BLaER1 (cell line): ENCODE measurements around the gene EYA3.

Source experiments
- H3K27ac ChIP-seq: shearing (Covaris generic); formaldehyde crosslinking; 2 replicates; pipeline ENCODE4 v1.8.1; 2022
- H3K27me3 ChIP-seq: shearing (Covaris generic); formaldehyde crosslinking; 2 replicates; pipeline ENCODE4 v1.8.1; 2022
- H3K36me3 ChIP-seq: shearing (Covaris generic); formaldehyde crosslinking; 2 replicates; pipeline ENCODE4 v1.8.1; 2022
- H3K4me1 ChIP-seq: shearing (Covaris generic); formaldehyde crosslinking; 2 replicates; pipeline ENCODE4 v1.8.1; 2022
- H3K4me2 ChIP-seq: shearing (Covaris generic); formaldehyde crosslinking; 2 replicates; pipeline ENCODE4 v1.8.1; 2022
- H3K4me3 ChIP-seq: shearing (Covaris generic); formaldehyde crosslinking; 2 replicates; pipeline ENCODE4 v1.8.1; 2022
- H3K9ac ChIP-seq: shearing (Covaris generic); formaldehyde crosslinking; 2 replicates; pipeline ENCODE4 v1.8.1; 2022
- H3K9me3 ChIP-seq: shearing (Covaris generic); formaldehyde crosslinking; 2 replicates; pipeline ENCODE4 v1.8.1; 2022
- H4K20me1 ChIP-seq: shearing (Covaris generic); formaldehyde crosslinking; 2 replicates; pipeline ENCODE4 v1.8.1; 2022
- Cebpa-rat ChIP-seq: shearing (Covaris generic); IDR thresholded peaks from 2 replicates; pipeline ENCODE4 v1.8.1; 2022

The EYA3 gene

DNA sequence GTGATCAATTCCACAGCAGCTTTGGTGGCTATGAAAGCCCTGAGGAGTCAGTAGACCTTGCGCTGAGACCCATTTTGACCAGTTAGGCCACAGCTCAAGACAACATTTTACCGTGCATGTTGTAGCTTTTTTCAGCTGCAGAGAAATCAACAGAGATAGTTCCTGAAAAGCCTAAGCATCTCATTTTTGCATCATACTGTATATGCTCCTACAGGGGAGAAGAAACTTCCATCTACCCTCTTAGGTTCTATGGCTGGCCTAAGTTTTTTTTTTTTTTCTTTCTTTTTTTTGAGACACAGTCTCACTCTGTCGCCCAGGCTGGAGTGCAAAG, 24.8 kb upstream of the EYA3 start:
- Histone ChIP-seq H3K4me3 (no peak overlapping the region), H3K4me2 (no peak overlapping the region), H3K9ac (no peak overlapping the region), H3K9me3 (no peaks in the 10 kb centered on the region), H3K27me3 (no peaks in the 10 kb centered on the region), H3K27ac (no peak overlapping the region), H4K20me1 (no peaks in the 10 kb centered on the region), H3K4me1 (peaks cover 9% of the 10 kb centered on the region; the same call in 1 of the 2 replicates), H3K36me3 (no peaks in the 10 kb centered on the region)
- TF ChIP-seq Cebpa-rat: no peak

DNA sequence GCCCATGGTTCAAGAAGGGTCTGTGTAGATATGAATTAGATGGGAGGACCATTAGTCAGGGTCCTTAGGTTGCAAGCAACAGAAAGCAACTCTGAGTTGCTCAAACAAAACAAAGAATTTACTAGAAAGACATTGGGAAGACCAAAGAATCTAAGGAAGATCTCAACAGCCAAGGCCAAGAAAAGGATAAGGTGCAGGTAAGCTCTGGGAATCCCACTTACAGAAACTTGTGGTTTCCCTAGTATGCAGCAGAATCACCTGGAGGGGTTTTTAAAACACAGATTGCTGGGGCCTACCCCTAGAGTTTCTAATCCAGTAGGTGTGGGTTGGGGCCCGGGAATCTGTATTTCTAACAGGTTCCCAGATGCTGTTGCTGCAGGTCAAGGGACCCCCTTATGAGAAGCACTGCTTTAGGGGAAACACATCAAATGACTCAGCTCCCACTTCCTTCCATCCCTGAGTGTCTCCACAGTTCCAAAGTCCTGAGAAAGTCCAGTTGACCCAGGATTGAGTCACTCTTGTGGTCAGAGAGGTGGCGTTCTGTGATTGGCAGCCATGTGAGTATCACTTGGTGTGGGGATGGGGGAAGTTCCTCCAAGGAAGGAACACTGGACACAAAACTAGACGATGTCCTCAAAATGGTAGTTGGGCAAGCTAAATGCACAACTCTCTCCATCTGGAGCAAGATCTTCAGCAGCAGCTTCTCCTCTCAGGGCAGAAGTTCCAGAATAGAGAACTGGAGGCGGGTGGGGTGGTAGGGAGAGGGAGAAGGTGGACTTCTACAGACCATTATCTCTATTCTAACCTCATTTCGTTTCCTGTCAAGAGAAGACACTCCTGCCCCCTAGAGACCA, 24.2 kb upstream of the EYA3 start:
- Histone ChIP-seq H4K20me1 (no peaks in the 10 kb centered on the region), H3K9me3 (no peaks in the 10 kb centered on the region), H3K27ac (no peak overlapping the region), H3K27me3 (no peaks in the 10 kb centered on the region), H3K9ac (no peak overlapping the region), H3K4me1 (peaks cover 9% of the 10 kb centered on the region; the same call in 1 of the 2 replicates), H3K36me3 (no peaks in the 10 kb centered on the region), H3K4me2 (no peak overlapping the region), H3K4me3 (no peak overlapping the region)
- TF ChIP-seq Cebpa-rat: no peak

DNA sequence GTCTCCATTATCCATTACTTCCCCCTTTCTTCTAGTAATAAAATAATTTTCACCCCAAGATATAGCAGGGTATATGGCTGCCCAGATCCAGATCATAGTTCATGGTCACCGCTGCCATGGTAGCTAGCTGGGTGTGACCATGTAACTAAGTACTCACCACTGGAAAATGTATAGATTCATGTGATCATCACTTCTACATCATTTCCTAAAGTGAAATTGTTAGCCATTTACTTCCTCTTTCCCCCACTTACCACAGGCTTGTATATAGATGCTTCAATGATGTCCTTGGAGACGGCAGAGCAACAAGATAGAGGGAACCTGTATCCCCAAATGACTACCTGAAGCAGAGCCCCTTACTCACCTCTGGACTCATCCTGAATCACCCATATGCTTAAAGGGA, 22.7 kb upstream of the EYA3 start:
- no peaks in the 10 kb centered on the region for H3K36me3 ChIP-seq
- no peaks in the 10 kb centered on the region for H3K9me3 ChIP-seq
- no peak overlapping the region for H3K9ac ChIP-seq
- H3K27me3 ChIP-seq: no peaks in the 10 kb centered on the region
- no peak overlapping the region; the same call in 1 of the 2 replicates for H3K4me2 ChIP-seq
- no peaks in the 10 kb centered on the region for H4K20me1 ChIP-seq
- no peak overlapping the region for H3K4me3 ChIP-seq
- no peak overlapping the region for H3K27ac ChIP-seq
- peaks cover 9% of the 10 kb centered on the region; the same call in 1 of the 2 replicates for H3K4me1 ChIP-seq
- no peak for TF ChIP-seq Cebpa-rat

DNA sequence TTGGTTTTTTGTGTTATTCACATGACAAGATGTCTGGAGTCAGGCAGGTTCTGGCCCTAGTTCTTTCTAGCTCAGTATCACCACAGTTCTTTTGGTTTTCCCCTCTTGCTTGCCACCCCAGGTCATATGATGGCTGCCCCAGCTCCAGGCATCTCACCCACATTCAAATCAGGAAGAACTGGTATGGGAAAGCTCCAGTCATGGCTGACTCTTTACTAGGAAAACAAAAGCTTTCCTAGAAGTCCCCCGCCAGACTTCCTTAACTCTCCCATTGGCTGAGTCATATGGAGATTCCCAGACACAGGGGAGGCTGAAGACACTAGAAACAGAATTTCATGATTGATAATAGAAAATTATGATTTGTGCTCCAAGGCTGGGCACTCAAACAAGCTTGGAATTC, 22.1 kb upstream of the EYA3 start:
- TF ChIP-seq Cebpa-rat: no peak
- Histone ChIP-seq H3K36me3 (no peaks in the 10 kb centered on the region), H3K4me1 (peaks cover 9% of the 10 kb centered on the region; the same call in 1 of the 2 replicates), H4K20me1 (no peaks in the 10 kb centered on the region), H3K9me3 (no peaks in the 10 kb centered on the region), H3K4me2 (no peak overlapping the region), H3K9ac (no peak overlapping the region), H3K27ac (no peak overlapping the region), H3K27me3 (no peaks in the 10 kb centered on the region), H3K4me3 (no peak overlapping the region)

GRCh38 chr1:28109639-28110038, 21.2 kb upstream of the EYA3 start:
- Histone ChIP-seq H3K4me3 (no peak overlapping the region), H3K27ac (no peak overlapping the region), H4K20me1 (no peaks in the 10 kb centered on the region), H3K9ac (no peak overlapping the region), H3K36me3 (no peaks in the 10 kb centered on the region), H3K27me3 (no peaks in the 10 kb centered on the region), H3K9me3 (no peaks in the 10 kb centered on the region), H3K4me2 (no peak overlapping the region), H3K4me1 (peaks cover 9% of the 10 kb centered on the region; the same call in 1 of the 2 replicates)
- no peak for TF ChIP-seq Cebpa-rat

DNA sequence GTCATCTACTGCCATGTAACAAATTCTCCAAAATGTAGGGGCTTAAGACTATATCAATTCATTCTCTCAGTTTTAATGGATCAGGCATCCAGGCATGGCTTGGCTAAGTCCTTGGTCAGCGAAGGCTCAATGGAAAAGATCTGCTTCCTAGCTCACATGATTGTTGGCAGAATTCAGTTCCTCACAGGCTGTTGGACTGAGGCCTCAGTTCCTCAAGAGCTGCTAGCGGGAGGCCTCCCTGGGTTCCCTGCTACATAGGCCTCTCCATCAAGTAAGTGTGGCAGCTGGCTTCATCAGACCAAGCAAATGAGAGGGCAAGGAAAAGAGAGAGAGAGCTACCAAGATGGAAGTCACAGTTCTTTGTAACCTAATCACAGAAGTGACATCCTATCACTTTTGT, 19.6 kb upstream of the EYA3 start:
- peaks cover 9% of the 10 kb centered on the region; the same call in 1 of the 2 replicates for H3K4me1 ChIP-seq
- TF ChIP-seq Cebpa-rat: no peak
- H3K4me2 ChIP-seq: no peak overlapping the region
- H4K20me1 ChIP-seq: no peaks in the 10 kb centered on the region
- no peak overlapping the region for H3K4me3 ChIP-seq
- no peak overlapping the region for H3K27ac ChIP-seq
- no peaks in the 10 kb centered on the region for H3K27me3 ChIP-seq
- H3K9me3 ChIP-seq: no peaks in the 10 kb centered on the region
- H3K9ac ChIP-seq: no peak overlapping the region
- H3K36me3 ChIP-seq: no peaks in the 10 kb centered on the region

- Histone ChIP-seq H3K27ac (no peak overlapping the region), H3K9ac (no peak overlapping the region), H4K20me1 (no peaks in the 10 kb centered on the region), H3K4me1 (no peaks in the 10 kb centered on the region), H3K9me3 (no peaks in the 10 kb centered on the region), H3K4me2 (no peak overlapping the region), H3K4me3 (no peak overlapping the region), H3K36me3 (no peaks in the 10 kb centered on the region), H3K27me3 (no peaks in the 10 kb centered on the region)
- no peak for TF ChIP-seq Cebpa-rat
These were observed 16.6 kb upstream of the EYA3 start for GRCh38 chr1:28104866-28105467.

GRCh38 chr1:28102189-28102588, 13.8 kb upstream of the EYA3 start:
- Histone ChIP-seq H3K9ac (no peak overlapping the region), H3K4me2 (no peak overlapping the region), H4K20me1 (no peaks in the 10 kb centered on the region), H3K4me1 (no peaks in the 10 kb centered on the region), H3K9me3 (no peaks in the 10 kb centered on the region), H3K27me3 (no peaks in the 10 kb centered on the region), H3K36me3 (no peaks in the 10 kb centered on the region), H3K4me3 (no peak overlapping the region), H3K27ac (no peak overlapping the region)
- no peak for TF ChIP-seq Cebpa-rat

DNA sequence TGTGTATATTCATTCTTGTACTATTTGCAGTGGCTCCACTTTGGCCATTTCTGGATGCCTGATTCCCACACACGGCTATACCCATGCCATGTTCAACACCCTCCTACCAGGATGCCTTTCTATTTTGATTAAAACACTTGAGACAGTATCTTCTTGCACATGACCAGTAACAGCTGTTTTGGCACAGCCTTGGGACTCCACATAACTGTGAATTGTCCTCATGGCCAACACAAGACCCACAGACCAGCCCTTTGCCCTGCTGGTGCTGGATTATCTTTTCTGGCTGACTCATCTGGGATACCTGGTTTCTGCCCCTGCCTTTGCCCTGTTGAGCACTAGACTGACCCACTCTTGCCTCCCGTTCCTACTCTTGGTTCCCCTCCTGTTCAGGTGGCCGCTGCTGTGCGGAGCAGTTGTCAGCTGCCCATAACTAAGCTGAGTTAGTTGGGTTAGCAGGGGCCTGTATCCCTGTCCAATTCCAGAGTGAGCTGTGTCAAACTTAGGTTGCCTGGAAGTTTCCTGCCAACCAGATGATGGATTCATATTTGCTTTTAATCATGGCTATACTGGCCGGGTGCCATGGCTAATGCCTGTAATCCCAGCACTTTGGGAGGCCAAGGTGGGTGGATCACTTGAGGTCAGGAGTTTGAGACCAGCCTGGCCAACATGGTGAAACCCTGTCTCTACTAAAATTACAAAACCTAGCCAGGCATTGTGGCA, 10.8 kb upstream of the EYA3 start:
- Histone ChIP-seq H4K20me1 (no peaks in the 10 kb centered on the region), H3K4me3 (no peak overlapping the region), H3K9me3 (no peaks in the 10 kb centered on the region), H3K4me1 (no peaks in the 10 kb centered on the region), H3K4me2 (no peak overlapping the region), H3K27ac (no peak overlapping the region), H3K27me3 (no peaks in the 10 kb centered on the region), H3K36me3 (no peaks in the 10 kb centered on the region), H3K9ac (no peak overlapping the region)
- no peak for TF ChIP-seq Cebpa-rat

GRCh38 chr1:28097100-28097472, 8.7 kb upstream of the EYA3 start:
- H3K9ac ChIP-seq: no peak overlapping the region
- no peaks in the 10 kb centered on the region for H4K20me1 ChIP-seq
- no peak overlapping the region for H3K4me3 ChIP-seq
- H3K36me3 ChIP-seq: no peaks in the 10 kb centered on the region
- no peak overlapping the region for H3K4me2 ChIP-seq
- H3K9me3 ChIP-seq: no peaks in the 10 kb centered on the region
- no peak overlapping the region for H3K27ac ChIP-seq
- H3K27me3 ChIP-seq: no peaks in the 10 kb centered on the region
- H3K4me1 ChIP-seq: no peaks in the 10 kb centered on the region
- no peak for TF ChIP-seq Cebpa-rat
